Mucosa of descending colon (tissue), 3 donors: ENCODE results near the gene DOP1B. TPM values are rescaled to one million over a fixed set of nuclear protein-coding genes. Genes with fewer than 3 reads are reported as not detected.

Experiments used
- ATAC-seq: fragments of 200-7000 bp; cut with Tn5 transposase; one replicate; pipeline ENCODE4 v1.9.1; 2020; ENCODE audit warnings: mild to moderate bottlenecking, moderate library complexity
- DNase-seq, 3 donors: peaks; one replicate each; pipeline ENCODE4 v3.0.0-alpha.2; 2020
- H3K36me3 ChIP-seq: fragments of 200-600 bp; one replicate; pipeline ENCODE4 v1.8.0; 2021; ENCODE audit warnings: low read depth, mild to moderate bottlenecking
- H3K4me1 ChIP-seq: fragments of 200-600 bp; one replicate; pipeline ENCODE4 v1.8.0; 2021; ENCODE audit warnings: low read depth, mild to moderate bottlenecking
- H3K4me3 ChIP-seq: fragments of 200-600 bp; one replicate; pipeline ENCODE4 v1.8.0; 2021; ENCODE audit warnings: mild to moderate bottlenecking
- H3K9me3 ChIP-seq: fragments of 200-600 bp; one replicate; pipeline ENCODE4 v1.8.0; 2021; ENCODE audit warnings: mild to moderate bottlenecking
- intact Hi-C, 2 donors: fragments of 100-400 bp; cut with DNase I in 1 of 2; cut with micrococcal nuclease in 1 of 2; formaldehyde crosslinking; loops; one replicate each; pipeline versions ENCODE4 v1.11.0 to v1.11.1; 2022; cut with DNase I, micrococcal nuclease
- total RNA-seq, 3 donors: library from RNA; stranded (reverse); fragmentation: NEBNext Ultra II Directional in 2 of 3; extraction: Animal tissue kit (Norgen Biotek cat#: 25700) in 2 of 3; gene quantifications; one replicate each; pipeline versions ENCODE4 v1.2.1 to v1.2.4, GENCODE V29; 2021 to 2023
- TF ChIP-seq, protein P1 (sequence below): fragments of 200-600 bp; IDR thresholded peaks from one replicate; pipeline ENCODE4 v1.8.0; 2022; ENCODE audit warnings: antibody characterized with exemption, mild to moderate bottlenecking
- donor health status: DM: no; HTN: no; CAD: no; lungs with moderate emphysema.
- donor health status: DM: no; HTN: no; CAD: no.
- donor health status: DM: no; HTN: yes; CAD: no.

DOP1B gene
- total RNA-seq, 3 donors from 2014 or later: 40.4 to 87.3 (median 73.1) TPM

DNA sequence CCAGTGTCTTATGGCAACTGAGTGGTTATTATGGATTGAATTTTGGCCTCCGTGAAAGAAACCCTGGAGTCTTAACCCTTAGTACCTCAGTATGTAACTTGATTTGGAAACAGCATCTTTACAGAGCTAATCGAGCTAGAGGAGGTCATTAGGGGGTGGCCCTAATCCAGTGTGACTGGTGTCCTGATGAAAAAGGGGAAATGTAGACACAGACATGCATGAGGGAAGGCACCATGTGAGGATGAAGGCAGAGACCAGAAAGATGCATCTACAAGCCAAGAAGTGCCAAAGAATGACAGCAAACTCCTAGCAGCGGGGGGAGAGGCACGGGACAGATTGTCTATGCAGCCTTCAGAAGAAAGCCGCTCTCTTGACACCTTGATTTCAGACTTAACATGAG, 14.7 kb downstream of the DOP1B start:
- H3K9me3 ChIP-seq: no peaks in the 10 kb centered on the region
- ATAC-seq (no peak), DNase-seq (no peak)
- TF ChIP-seq, protein P1, sequence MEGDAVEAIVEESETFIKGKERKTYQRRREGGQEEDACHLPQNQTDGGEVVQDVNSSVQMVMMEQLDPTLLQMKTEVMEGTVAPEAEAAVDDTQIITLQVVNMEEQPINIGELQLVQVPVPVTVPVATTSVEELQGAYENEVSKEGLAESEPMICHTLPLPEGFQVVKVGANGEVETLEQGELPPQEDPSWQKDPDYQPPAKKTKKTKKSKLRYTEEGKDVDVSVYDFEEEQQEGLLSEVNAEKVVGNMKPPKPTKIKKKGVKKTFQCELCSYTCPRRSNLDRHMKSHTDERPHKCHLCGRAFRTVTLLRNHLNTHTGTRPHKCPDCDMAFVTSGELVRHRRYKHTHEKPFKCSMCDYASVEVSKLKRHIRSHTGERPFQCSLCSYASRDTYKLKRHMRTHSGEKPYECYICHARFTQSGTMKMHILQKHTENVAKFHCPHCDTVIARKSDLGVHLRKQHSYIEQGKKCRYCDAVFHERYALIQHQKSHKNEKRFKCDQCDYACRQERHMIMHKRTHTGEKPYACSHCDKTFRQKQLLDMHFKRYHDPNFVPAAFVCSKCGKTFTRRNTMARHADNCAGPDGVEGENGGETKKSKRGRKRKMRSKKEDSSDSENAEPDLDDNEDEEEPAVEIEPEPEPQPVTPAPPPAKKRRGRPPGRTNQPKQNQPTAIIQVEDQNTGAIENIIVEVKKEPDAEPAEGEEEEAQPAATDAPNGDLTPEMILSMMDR: no peak
- H3K4me1 ChIP-seq: no peaks in the 10 kb centered on the region
- no peaks in the 10 kb centered on the region for H3K36me3 ChIP-seq
- intact Hi-C loops: no loop called here
- no peak overlapping the region for H3K4me3 ChIP-seq

DNA sequence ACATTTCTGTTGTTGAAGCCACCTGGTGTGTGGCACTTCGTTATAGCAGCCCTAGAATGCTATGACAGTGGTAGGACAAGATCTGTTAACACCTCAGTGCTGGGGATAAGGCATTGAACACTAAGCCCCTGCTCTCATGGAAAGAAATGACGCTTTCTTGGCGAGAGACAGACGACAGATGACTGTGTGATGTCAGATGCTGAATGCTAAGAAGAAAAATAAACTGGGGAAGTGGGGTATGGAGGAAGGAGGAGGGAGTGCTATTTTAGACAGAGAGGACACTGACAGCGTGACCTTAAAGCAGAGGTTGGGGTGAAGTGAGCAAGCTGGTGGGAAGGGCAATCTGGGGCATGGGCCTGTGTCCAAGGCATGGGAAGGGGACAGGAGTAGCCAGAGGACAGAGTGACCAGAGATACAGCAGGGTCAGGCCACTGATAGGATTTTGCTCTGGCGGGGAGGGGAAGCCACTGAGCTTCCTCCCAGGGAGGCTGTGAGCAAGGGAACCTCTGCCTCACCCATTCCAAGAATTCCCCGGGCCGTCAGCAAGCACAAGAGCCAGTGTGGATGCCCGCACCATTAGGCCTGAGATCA, 15.2 kb downstream of the DOP1B start:
- ATAC-seq: peak; percentile 7
- intact Hi-C loops: no loop called here

DNA sequence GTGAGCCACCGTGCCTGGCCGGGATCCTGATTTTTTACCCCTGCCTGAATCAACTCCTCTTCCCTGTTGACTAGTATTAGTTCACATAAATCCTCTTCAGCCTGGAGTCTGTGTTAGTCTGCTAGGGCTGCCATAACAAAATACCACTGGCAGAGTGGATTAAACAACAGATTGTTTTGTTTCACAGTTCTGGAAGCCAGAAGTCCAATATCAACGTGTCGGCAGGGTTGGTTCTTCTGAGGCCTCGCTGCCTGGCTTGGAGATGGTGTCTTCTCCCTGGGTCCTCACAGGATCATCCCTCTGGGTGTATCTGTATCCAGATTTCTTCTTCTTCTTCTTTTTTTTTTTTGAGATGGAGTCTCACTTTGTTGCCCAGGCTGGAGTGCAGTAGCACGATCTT, 18.2 kb downstream of the DOP1B start:
- ATAC-seq: no peak
- intact Hi-C loops: no loop called here

More for the DNA sequence above, 15.2 kb downstream of the DOP1B start:
- H3K9me3 ChIP-seq: no peaks in the 10 kb centered on the region
- H3K4me1 ChIP-seq: no peaks in the 10 kb centered on the region
- H3K36me3 ChIP-seq: no peaks in the 10 kb centered on the region
- TF ChIP-seq, protein P1: no peak
- DNase-seq: no peak
- no peak overlapping the region for H3K4me3 ChIP-seq

DNA sequence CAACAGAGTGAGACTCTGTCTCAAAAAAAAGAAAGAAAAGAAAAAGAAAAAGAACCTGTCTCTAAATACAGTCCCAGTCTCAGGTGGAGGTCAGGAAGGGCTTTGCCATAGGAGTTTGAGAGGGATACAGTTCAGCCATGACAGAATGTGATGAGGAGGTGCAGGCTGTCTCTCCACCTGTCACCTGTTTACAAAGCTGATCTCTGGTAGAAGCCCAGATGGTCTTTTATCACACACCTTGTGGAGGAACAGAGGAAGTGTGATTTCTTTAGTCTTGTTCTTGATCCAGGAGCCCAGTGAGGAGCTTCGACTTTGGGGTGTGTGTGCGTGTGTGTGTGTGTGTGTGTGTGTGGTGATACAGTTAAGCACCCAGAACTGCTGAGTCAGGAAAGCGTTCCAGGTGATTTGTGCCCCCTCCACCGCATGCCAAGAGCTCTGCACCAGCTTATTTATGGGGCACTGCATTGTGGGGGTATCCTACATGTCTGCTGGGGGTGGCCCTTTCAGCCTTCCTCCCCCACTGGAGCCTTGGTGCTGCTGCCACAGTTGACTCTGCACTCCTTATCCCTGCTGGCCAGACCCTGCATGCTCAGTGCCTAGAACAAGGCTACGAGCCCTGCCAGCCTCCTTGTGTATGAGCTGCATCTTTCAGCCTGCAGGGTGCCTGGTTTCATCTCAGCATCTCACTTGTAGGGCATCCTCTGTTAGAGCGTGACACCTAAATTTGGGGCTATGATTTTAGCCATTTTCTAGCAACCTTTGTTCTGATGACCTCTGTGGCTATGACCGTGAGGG, 19.3 kb downstream of the DOP1B start:
- Histone ChIP-seq H3K9me3 (no peaks in the 10 kb centered on the region), H3K4me3 (no peak overlapping the region), H3K36me3 (no peaks in the 10 kb centered on the region), H3K4me1 (no peaks in the 10 kb centered on the region)
- ATAC-seq: peak; percentile 51
- DNase-seq: no peak
- TF ChIP-seq, protein P1: no peak
- intact Hi-C loops: no loop called here

More for the DNA sequence above, 18.2 kb downstream of the DOP1B start:
- H3K4me3 ChIP-seq: no peak overlapping the region
- TF ChIP-seq, protein P1: no peak
- no peaks in the 10 kb centered on the region for H3K36me3 ChIP-seq
- H3K9me3 ChIP-seq: no peaks in the 10 kb centered on the region
- no peaks in the 10 kb centered on the region for H3K4me1 ChIP-seq
- DNase-seq: no peak

DNA sequence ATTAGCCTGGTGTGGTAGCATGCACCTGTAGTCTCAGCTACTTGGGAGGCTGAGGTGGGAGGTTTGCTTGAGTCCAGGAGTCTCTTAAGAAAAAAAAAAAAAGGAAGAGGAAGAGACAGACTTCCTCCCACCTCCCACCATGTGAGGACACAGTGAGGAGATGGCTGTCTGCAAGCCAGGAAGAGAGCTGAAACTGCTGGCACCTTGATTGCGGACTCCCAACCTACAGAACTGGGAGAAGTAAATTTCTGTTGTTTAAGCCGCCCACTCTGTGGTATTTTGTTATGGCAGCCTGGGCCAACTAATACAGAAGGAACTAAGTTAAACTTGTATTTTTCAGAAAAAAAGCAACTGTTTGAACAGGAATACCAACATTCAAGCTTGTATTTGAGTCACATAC, 21.7 kb downstream of the DOP1B start:
- TF ChIP-seq, protein P1: no peak
- peaks cover 2% of the 10 kb centered on the region for H3K4me1 ChIP-seq
- ATAC-seq (no peak), DNase-seq (no peak)
- intact Hi-C loops: no loop called here
- H3K9me3 ChIP-seq: no peaks in the 10 kb centered on the region
- no peak overlapping the region for H3K4me3 ChIP-seq
- H3K36me3 ChIP-seq: no peaks in the 10 kb centered on the region
